Measurements from ENCODE around the gene MOGAT1.
A peak's percentile ranks its signal among the peaks of the same experiment; 100 is the strongest.
"Not testable (repeated sequence)": the region's sequence is repeated elsewhere in the genome, so short reads cannot be mapped to it uniquely, and the experiment has no call there.

Gene MOGAT1

DNA sequence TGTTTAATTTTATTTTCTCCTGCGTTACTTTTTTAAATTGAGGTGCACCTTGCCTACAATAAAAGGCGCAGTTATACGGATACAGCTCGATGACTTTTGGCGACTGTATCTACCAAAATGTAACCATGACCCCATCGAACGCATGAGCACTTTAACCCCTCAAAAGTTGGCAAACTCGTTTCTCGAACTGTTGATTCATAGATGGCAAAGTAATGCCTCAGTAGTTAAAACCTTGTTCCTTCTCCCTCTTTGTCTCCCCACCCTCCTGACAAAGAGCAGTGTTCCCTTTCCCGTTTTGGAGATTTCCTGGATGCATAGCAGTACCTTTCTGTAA is 577 bp downstream of the MOGAT1 start:
- no peak for DNase-seq

DNA sequence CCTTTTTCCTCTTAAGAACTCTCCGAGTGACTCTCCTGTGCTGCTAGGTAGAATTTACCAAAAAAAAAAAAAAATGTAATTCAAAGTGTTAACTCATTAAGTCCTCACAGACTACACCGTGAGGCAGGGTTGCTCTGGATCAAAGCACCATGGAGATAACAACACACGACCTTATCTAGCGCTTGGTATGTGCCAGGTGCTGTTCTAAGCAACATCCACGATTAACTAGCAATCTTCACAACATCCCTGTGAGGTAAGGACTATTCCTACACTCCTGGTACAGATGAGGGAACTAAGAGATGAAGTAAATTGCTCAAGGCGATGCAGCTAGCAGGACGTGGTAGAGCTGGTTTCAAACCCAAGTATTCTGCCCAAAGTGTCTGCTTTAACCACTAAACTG is 1.8 kb downstream of the MOGAT1 start:
- no peak for DNase-seq

DNA sequence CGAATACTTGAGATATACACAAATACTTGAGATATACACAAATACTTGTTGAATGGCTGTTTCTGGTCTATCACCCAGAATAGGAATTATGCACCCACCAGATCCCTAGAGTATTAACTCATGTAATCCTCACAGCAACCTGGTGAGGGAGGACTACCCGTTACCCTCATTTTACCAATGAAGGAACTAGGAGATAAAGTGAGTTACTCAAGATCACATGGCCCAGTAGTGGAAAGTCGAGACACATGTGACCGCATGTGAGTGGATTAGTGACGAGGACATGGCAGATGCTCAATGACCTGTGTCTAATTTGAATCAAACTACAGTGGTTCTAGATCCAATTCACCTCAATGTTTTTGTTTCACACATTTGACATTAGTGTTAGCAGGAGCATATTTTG is 2.4 kb downstream of the MOGAT1 start:
- DNase-seq: no peak

DNA sequence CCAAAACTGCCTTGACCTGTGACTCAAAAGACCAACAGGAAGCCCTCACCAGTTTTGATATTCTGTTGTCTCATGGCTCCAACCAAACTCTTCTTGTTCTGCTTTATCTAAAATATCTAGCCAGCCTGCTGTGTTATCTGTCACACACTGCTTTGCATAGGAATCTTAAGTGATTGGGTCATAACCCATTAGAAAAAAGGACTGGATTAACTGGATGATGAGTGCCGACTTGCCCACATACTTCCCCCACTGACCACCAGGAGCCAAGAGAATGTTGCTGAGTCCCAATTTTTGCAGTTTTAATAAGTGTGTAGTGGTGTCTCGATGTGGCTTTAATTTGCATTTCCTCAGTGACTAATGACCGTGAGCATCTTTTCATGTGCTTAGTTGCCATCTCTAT is 6.5 kb downstream of the MOGAT1 start:
- no peak for DNase-seq

DNA sequence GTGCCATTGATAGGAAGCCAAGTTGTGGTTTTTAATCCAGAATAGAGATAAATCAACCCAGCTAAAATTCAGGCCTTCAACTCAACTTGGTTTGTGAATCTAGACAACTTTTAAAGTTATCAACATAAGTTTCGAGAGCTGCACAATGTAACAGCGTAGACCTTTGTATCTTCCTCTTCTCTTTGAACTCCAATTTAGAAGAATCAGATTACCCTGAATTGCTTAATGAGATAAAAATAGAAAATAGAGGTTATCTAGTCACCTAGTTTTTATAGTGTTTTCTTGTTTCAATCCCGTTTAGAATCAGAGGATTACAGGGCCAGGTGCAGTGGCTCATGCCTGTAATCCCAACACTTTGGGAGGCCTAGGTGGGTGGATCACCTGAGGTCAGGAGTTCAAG is 12.3 kb downstream of the MOGAT1 start:
- no peak for DNase-seq

DNA sequence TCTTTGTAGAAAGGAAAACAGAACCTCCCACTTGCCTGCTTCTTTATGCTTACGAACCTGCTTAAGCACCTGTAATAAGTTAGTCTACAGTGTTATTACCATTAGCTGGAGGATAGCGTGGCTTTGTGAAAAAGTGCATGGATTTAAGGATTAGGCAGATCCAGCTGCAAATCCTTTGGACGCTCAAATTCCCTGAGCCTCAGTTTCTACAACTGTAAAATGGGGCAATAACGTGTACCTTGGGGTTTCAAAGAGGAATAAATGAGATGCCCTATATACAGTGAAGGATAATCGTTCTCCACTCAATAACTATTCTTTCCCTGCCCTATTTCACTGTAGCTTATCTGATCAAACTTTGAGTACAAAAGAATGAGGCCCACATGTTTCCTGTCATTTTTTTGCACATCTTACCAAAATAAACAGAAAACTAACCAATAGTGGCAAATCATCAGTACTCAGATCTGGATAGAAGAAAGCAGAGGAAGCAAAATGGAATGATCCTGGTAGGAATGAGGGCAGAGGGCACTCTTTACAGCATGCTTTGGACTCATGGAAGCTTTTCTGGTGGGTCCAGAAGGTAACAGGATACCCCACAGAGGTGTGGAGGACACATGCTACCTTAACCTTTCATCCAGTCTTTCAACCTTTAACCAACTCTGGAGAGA is 14.8 kb downstream of the MOGAT1 start:
- no peak for DNase-seq

DNA sequence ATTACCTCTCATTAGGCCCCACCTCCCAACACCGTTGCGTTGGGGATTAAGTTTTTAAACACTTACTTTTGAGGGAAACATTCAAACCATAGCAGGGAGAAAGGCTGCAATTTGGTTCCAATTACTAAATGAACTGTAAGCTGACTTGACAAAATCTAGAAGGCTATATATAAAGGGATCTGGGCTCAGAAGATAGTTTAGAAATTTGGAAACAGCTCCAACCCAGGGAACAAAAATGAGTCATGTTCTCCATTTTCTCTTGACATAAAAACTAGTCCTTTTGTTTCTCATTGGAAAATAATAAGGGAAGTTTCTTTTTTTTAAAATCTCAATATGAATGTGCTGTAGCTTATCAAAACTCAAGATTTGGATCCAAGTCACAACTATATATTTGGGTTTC is 17.5 kb downstream of the MOGAT1 start:
- DNase-seq: no peak

DNA sequence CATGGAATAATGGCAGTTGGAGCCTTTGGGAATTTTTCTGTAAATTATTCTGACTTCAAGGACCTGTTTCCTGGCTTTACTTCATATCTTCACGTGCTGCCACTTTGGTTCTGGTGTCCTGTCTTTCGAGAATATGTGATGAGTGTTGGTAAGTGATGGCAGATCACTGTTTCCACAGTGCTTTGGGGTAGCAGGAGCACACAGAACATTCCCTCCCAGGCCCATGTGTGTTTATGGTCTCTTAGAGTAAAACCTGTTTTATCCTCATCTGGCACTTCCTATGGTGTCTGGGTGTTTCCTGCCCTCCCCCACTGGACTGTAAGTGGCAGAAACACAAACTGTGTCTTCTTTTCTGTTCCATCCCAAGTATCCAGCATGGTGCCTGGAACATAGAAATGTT is 17.9 kb downstream of the MOGAT1 start:
- DNase-seq: no peak

DNA sequence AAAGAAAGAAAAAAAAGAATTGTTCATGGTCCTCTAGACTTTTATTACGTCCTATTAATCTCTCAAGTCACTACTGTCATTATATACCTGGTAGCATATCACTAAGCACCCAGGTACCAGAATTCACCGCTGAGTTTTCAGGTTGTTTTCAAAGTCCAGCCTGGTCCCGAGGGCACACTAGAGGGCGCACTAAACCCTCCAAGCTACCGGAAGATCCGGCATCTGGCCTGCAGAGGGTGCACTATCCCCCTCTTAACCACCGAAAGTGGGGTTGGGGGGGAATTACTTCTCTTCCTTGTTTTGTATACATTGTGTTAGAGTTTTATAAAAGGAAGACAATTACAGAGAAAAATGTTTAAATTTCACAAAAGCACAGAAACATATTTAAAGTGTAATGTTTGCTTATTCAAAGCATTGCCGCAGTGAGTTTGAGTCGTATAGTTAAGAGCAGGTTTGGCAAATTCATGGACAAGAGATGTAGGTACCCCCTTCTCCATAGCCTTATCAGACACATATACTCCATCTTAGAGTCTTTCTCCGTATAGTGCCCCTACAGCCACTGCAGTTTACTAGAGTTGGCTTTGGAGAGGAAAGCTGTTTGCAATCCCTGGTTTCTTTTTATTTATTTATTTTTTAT is 19.2 kb downstream of the MOGAT1 start:
- DNase-seq: peak; percentile 70

DNA sequence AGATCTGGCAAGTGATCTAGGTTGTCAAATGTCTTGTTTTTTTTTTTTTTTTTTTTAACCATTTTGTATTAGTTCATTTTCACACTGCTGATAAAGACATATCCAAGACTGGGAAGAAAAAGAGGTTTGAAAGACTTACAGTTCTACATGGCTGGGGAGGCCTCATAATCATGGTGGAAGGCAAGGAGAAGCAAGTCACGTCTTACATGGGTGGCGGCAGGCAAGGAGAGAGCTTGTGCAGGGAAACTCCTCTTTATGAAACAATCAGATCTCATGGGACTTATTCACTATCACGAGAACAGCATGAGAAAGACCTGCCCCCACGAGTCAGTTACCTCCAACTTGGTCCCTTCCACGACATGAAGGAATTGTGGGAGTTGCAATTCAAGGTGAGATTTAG is 22.0 kb downstream of the MOGAT1 start:
- DNase-seq: not testable (repeated sequence)

DNA sequence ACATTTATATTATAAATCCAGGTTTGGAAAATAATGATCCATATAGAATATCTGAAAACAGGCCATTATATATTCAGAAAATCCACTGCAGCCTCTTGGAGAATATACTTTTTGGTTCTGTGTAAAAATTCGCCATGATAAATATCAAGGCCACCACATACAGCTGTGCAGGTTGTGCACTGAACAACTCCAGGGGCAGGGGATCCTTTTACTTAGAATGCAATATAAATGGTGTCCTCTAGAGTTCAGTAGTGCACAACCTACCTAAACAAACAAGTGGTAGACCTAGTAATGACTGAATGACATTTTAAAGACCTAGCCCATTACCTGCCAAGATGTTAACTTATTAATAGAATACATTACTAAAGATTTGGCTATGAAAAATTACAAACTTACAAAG is 22.4 kb downstream of the MOGAT1 start:
- DNase-seq: no peak

DNA sequence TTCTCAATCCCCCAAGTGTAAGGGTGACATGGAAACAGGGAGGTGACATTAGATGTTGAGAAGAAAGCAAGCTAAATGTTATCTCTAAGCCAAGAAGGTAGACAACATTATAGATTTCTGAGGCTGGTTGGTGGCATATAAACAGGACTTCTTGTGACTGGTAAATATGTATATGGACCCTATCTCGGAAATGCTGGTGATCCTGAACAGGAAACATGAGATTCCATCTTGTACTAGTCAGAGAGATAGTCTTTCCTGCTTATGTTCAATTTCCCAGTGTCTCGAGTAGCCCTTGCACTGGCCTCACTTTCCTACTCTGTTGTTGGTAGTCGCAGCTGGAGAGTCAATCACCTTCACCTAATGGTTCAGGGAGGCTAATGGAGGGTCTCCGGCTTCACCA is 26.8 kb downstream of the MOGAT1 start:
- DNase-seq: no peak

DNA sequence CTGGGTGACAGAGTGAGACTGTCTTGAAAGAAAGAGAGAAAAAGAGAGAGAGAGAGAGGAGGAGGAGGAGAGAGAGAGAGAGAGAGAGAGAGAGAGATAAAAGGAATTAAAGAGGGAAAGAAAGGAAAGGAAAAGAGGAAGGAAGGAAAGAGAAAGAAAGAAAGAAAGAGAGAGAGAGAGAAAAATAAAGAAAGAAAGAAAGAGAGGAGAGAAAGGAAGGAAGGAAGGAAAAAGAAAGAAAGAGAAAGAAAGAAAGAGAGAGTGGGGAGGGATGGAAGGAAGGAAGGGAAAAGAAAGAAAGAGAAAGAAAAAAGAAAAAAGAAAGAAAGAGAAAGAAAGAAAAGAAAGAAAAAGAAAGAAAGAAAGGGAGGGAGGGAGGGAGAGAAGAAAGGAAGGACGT is 29.8 kb downstream of the MOGAT1 start:
- no peak for DNase-seq

DNA sequence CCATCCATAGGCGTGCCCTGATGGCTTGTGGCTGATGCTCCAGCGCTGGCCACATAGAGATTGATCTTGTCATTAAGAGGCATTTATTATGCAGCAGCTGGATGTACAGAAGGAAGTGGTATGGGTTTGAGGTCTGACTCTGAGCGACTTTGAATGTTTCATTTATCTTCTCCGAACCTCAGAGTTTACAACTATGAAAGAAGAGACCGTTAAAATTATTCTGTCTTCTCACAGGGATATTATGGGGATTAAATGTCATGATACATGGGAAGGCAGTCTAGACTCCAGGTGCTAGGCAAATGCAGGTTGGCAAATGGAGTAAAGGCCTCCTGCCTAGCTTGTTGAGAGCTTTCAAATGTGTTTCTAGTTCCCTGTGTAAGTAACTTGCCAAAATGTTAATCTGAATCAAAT is 30.3 kb downstream of the MOGAT1 start:
- no peak for DNase-seq

DNA sequence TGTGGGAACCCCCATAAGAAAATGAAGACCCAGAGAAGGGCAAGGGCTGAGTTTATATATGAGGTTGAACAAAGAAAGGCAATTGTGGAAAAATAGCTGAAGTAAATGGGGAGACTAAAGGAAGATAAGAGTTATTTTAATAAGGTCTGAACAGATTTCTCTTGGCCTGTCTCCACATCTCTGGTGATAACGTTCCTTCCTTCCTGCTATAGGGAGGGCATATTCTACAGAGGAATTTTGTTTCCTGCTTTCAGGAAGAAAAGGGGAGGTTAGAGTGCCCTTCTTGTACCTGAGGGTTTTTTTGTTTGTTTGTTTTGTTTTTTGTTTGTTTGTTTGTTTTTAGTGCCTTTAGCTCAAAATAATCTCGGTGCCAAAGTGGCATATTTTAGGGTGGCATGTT is 31.6 kb downstream of the MOGAT1 start:
- DNase-seq: no peak

DNA sequence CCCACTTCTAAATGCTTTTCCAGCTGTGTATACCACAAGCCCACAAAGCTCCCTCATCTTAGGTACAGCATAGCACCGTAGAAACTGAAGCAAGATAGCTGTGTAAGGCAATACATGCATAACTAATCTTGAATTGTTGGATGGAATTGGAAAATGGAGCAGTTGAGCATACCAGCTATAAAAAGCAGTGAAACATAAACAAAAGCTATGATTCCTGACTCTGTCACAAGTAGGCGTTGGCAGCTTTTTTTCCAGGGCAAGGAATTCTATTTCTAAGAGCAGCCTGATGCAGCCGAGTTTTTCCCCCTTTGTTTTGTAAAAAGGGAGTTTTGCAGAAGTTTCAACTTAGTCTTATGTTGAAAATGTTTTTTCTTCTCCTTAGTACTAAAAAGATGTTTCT is 32.4 kb downstream of the MOGAT1 start:
- DNase-seq: no peak

DNA sequence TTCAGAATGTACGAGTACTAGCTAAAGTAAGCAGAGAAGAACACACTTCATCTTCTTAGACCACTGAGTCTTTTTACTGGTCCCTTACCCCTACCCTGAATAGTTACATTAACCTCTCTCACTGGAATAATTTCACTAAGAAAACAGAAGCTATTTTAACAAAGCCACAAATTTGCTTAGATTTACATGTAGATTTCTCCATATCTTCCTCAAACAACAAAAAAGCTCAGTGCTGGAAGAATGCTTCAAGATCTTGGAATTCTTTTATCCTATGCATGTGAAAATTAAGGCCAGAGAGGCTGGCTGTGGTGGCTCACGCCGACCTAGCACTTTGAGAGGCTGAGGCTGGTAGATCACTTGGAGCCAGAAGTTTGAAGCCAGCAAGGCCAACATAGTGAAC is 35.2 kb downstream of the MOGAT1 start:
- DNase-seq: no peak

DNA sequence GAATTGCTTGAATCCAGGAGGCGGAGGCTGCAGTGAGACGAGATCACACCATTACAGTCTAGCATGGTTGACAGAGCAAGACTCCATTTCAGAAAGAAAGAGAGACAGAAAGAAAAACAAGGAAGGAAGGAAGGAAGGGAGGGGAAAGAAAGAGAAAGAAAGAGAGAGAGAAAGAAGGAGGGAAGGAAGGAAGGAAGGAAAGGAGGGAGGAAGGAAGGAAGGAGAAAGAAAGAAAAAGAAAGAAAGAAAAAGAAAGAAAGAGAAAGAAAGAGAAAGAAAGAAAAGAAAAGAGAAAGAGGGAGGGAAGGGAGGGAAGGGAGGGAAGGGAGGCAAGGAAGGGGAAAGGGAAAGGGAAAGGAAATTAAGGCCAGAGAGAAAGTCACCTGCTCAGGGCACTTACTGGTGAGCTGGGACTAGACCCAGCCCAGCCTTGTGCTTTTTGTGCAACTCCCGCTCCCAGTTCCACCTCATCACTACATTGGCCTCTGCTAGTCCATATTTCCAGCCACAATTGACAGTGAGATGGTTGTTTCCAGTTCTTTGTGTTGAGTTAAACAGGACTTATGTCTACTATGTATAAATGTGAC is 35.7 kb downstream of the MOGAT1 start:
- DNase-seq: no peak

DNA sequence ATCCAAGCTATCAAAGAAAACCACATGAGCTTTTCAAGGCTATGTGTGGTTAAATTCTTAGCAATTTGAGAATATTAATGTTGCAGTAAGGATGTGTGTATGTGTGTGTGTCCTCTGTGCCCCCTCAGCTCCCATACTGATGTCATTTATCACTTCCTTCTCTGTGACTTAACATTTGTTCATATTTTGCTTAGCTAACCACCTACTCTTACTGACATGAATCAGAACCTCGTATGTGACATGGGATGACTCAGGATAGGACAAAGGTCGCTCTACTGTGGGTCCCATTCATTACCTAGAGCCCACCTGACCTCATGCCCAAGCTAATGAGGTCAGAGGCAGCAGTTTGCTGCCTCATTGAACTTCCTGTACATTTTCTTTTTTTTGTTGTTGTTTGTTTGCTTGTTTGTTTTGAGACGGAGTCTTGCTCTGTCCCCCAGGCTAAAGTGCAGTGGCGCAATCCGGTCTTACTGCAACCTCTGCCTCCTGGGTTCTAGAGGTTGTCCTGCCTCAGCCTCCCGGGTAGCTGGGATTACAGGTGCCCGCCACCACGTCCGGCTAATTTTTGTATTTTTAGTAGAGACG is 36.3 kb downstream of the MOGAT1 start:
- DNase-seq: peak; percentile 36

DNA sequence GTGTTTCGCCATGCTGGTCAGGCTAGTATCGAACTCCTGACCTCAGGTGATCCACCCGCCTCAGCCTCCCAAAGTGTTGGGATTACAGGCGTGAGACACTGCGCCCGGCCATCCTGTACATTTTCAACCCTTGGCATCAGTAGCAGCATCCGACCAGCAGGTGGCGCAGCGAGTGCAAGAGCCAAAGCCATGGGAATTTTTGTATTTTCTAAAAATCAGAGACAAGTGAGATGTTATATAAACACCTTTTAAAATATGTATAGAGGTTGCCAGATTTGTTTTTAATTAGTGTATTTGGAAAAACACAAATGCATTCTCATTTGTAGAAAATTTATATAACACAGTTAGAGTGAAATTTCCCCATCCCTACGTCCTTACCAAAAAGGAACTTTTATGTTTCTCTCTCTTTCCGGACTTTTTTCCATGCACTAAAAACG is 36.8 kb downstream of the MOGAT1 start:
- DNase-seq: peak; percentile 60

DNA sequence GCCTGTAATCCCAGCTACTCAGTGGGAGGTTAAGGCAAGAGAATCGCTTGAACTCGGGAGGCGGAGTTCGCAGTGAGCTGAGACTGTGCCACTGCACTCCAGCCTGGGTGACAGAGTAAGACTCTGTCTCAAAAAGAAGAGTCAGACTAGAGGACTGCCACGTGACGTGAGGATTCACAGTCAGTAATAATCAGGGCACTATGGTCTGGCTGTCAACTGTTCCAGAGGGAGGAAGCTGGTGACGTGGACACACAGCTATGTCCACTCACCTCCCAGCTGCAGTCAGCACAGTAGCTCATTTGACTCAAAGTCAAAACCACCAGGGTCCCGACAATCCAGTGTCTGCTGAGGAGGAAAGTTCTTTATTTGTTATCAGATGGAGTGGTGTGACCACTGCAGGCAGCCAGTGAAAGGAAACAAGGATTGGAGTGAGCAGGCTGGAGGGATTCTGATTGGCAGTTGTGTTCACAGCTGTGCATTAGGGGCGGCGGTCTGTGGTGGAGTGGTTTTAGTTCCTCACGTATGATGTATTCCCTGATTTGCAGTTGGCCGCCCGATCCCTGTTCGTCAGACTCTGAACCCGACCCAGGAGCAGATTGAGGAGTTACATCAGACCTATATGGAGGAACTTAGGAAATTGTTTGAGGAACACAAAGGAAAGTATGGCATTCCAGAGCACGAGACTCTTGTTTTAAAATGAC is 37.9 kb downstream of the MOGAT1 start:
- DNase-seq: peak; percentile 60

DNA sequence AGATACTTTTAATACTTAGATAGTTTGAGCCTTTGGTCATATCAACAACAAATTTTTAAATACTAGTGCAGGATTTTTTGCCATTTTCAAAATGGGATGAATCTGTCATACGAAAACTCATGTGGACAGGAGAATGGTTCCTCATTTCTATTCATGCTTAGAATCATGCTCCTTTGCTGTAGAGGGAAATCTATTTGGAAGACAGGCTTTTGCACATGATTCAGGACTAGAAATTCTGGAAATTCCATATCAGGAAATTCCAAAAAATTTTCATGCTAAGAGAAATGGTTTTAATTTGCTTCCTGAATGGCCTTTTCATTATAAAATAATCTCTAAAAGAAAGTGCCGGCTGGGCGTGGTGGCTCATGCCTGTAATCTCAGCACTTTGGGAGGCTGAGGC is 39.3 kb downstream of the MOGAT1 start:
- DNase-seq: no peak

DNA sequence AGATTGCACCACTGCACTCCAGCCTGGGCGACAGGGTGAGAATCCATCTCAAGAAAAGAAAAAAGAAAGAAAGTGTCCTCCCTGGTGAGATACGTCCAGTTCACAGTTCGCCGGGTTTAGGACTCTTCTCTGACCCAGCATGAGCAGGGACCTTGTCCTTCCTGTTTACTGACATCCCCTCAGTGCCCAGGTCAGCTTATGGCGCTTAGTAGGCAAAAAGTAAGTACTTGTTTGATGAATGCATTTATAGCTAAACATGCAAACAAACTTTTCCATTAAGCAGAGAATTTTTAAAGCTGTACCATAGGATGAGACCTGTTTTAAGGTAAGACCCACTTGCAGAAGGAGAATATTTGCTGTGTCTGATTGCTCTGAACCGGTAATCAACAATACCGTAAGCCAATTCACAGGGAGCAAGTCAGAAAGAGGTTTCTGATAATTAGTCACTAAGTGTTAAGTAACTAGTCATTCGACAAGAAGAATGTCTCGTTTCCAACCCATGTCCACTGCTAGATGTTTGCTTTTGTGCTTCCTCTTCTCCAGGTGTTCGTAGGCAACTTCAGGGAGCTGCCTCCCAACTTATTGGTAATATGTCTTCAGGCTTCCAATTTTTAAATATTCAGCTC is 40.0 kb downstream of the MOGAT1 start:
- DNase-seq: no peak
